H9 (cell line): ENCODE results near the gene EFS. TPM values are rescaled to one million over a fixed set of nuclear protein-coding genes. Genes with fewer than 3 reads are reported as not detected.
A peak's percentile ranks its signal among the peaks of the same experiment; 100 is the strongest.

Source experiments
- DNase-seq: peaks from one replicate; pipeline ENCODE4 v3.0.0-alpha.2; 2017
- H2AFZ ChIP-seq: one replicate; pipeline ENCODE4 v1.6.1; 2013; ENCODE audit warnings: mild to moderate bottlenecking, low read length, control low read depth, moderate library complexity
- H2AK5ac ChIP-seq: 2 replicates; pipeline ENCODE4 v1.6.1; 2013; ENCODE audit warnings: low read length, control low read depth, mixed read lengths; ENCODE audit not compliant: insufficient read length
- H2BK120ac ChIP-seq: one replicate; pipeline ENCODE4 v1.6.1; 2013; ENCODE audit warnings: low read depth, mild to moderate bottlenecking, low read length, control low read depth, inconsistent platforms; ENCODE audit not compliant: poor library complexity, severe bottlenecking
- H2BK12ac ChIP-seq: 2 replicates; pipeline ENCODE4 v1.6.1; 2013; ENCODE audit warnings: low read length, control low read depth, mixed read lengths, low read depth; ENCODE audit not compliant: insufficient read length
- H2BK15ac ChIP-seq: 2 replicates; pipeline ENCODE4 v1.6.1; 2013; ENCODE audit warnings: low read depth, low read length, control low read depth
- H2BK20ac ChIP-seq: one replicate; pipeline ENCODE4 v1.6.1; 2013; ENCODE audit warnings: low read depth, mild to moderate bottlenecking, low read length, control low read depth, inconsistent platforms; ENCODE audit not compliant: poor library complexity, severe bottlenecking
- H2BK5ac ChIP-seq: 2 replicates; pipeline ENCODE4 v1.6.1; 2013; ENCODE audit warnings: low read length, control low read depth, mixed read lengths; ENCODE audit not compliant: insufficient read length
- H3K14ac ChIP-seq: 2 replicates; pipeline ENCODE4 v1.6.1; 2013; ENCODE audit warnings: low read length, control low read depth; ENCODE audit not compliant: insufficient read depth
- H3K18ac ChIP-seq: 2 replicates; pipeline ENCODE4 v1.6.1; 2013; ENCODE audit warnings: low read depth, mild to moderate bottlenecking, mixed read lengths, low read length, control low read depth; ENCODE audit not compliant: insufficient read length
- H3K23ac ChIP-seq: 2 replicates; pipeline ENCODE4 v1.6.1; 2013; ENCODE audit warnings: low read length, control low read depth, mixed read lengths, low read depth; ENCODE audit not compliant: insufficient read length
- H3K23me2 ChIP-seq: 2 replicates; pipeline ENCODE4 v1.6.1; 2013; ENCODE audit warnings: low read depth, mild to moderate bottlenecking, mixed read lengths, low read length, control low read depth; ENCODE audit not compliant: insufficient read length, poor library complexity, severe bottlenecking
- H3K27ac ChIP-seq: 2 replicates; pipeline ENCODE4 v1.5.1; 2013; ENCODE audit warnings: low read length, control low read depth, mixed read lengths, low read depth; ENCODE audit not compliant: insufficient read length
- H3K27me3 ChIP-seq: 2 replicates; pipeline ENCODE4 v1.6.1; 2013; ENCODE audit warnings: low read length, control low read depth, inconsistent platforms; ENCODE audit not compliant: insufficient read depth
- H3K4ac ChIP-seq: 2 replicates; pipeline ENCODE4 v1.6.1; 2013; ENCODE audit warnings: low read depth, mild to moderate bottlenecking, control low read depth, inconsistent platforms, low read length, moderate library complexity
- H3K4me1 ChIP-seq: 2 replicates; pipeline ENCODE4 v1.6.1; 2013; ENCODE audit warnings: low read length, control low read depth, inconsistent platforms; ENCODE audit not compliant: insufficient read depth
- H3K4me2 ChIP-seq: 2 replicates; pipeline ENCODE4 v1.6.1; 2013; ENCODE audit warnings: low read length, control low read depth, mixed read lengths; ENCODE audit not compliant: insufficient read length, insufficient read depth
- H3K56ac ChIP-seq: 2 replicates; pipeline ENCODE4 v1.6.1; 2013; ENCODE audit warnings: low read depth, mild to moderate bottlenecking, mixed read lengths, low read length, control low read depth; ENCODE audit not compliant: insufficient read length
- H3K79me1 ChIP-seq: 2 replicates; pipeline ENCODE4 v1.6.1; 2013; ENCODE audit warnings: low read depth, mild to moderate bottlenecking, moderate library complexity, low read length, control low read depth, inconsistent platforms; ENCODE audit not compliant: insufficient read depth, poor library complexity, severe bottlenecking
- H3K79me2 ChIP-seq: 2 replicates; pipeline ENCODE4 v1.6.1; 2013; ENCODE audit warnings: low read length, control low read depth, inconsistent platforms; ENCODE audit not compliant: insufficient read depth
- H3K9ac ChIP-seq: 2 replicates; pipeline ENCODE4 v1.6.1; 2013; ENCODE audit warnings: low read length, control low read depth, mixed read lengths; ENCODE audit not compliant: insufficient read length; ENCODE audit errors: extremely low read depth
- H3K9me3 ChIP-seq: one replicate; pipeline ENCODE4 v1.6.1; 2013; ENCODE audit warnings: low read depth, low read length, inconsistent platforms; ENCODE audit not compliant: control insufficient read depth
- H3T11ph ChIP-seq: one replicate; pipeline ENCODE4 v1.6.1; 2013; ENCODE audit warnings: mild to moderate bottlenecking, low read length, control low read depth, inconsistent platforms
- H4K20me1 ChIP-seq: one replicate; pipeline ENCODE4 v1.6.1; 2013; ENCODE audit not compliant: control insufficient read depth, insufficient read length, insufficient read depth
- H4K5ac ChIP-seq: 2 replicates; pipeline ENCODE4 v1.6.1; 2013; ENCODE audit warnings: low read depth, mild to moderate bottlenecking, mixed read lengths, low read length, control low read depth; ENCODE audit not compliant: insufficient read length
- H4K8ac ChIP-seq: replicated peaks from 2 replicates; pipeline ENCODE4 v1.6.1; 2013; ENCODE audit warnings: low read length, control low read depth, mixed read lengths, low read depth; ENCODE audit not compliant: insufficient read length
- H4K91ac ChIP-seq: 2 replicates; pipeline ENCODE4 v1.6.1; 2013; ENCODE audit warnings: low read depth, mild to moderate bottlenecking, moderate library complexity, mixed read lengths, low read length, control low read depth; ENCODE audit not compliant: insufficient read length
- H3K27ac Mint-ChIP-seq, 3 experiments: 2 replicates in 2 of 3; 3 replicates in 1 of 3; pipeline ENCODE4 v1.8.0; 2020 to 2021; ENCODE audit warnings: mixed read lengths in 3 of 3, mild to moderate bottlenecking in 1 of 3, moderate library complexity in 1 of 3
- H3K27me3 Mint-ChIP-seq: 2 replicates; pipeline ENCODE4 v1.8.0; 2021; ENCODE audit warnings: low read depth, mild to moderate bottlenecking, moderate library complexity, mixed read lengths
- H3K36me3 Mint-ChIP-seq, 3 experiments: 2 replicates in 2 of 3; 3 replicates in 1 of 3; pipeline ENCODE4 v1.8.0; 2020 to 2021; ENCODE audit warnings: low read depth in 3 of 3, mixed read lengths in 3 of 3; ENCODE audit not compliant: insufficient read depth in 1 of 3
- H3K4me1 Mint-ChIP-seq, 2 experiments: 2 replicates each; pipeline ENCODE4 v1.8.0; 2020; ENCODE audit warnings: mixed read lengths in 2 of 2
- H3K4me3 Mint-ChIP-seq, 2 experiments: 2 replicates in 1 of 2; 3 replicates in 1 of 2; pipeline ENCODE4 v1.8.0; 2020 to 2021; ENCODE audit warnings: mild to moderate bottlenecking in 2 of 2, mixed read lengths in 2 of 2, moderate library complexity in 1 of 2
- H3K9me3 Mint-ChIP-seq, 2 experiments: 2 replicates in 1 of 2; 3 replicates in 1 of 2; pipeline ENCODE4 v1.8.0; 2020; ENCODE audit warnings: mild to moderate bottlenecking in 2 of 2, mixed read lengths in 2 of 2, moderate library complexity in 1 of 2
- whole genome bisulfite sequencing: extraction: QIAGEN DNeasy Blood & Tissue Kit; methylation state at CpG from one replicate; pipeline ENCODE4 v1.1.7; 2013; ENCODE audit warnings: missing lambda C conversion rate, low lambda C conversion rate, mixed read lengths; ENCODE audit not compliant: insufficient read length; ENCODE audit errors: extremely low coverage; 5-methylcytosine and 5-hydroxymethylcytosine counted together
- long read RNA-seq: library from polyadenylated mRNA; unstranded; transcript quantifications from one replicate; pipeline ENCODE4 v2.0.0, GENCODE V29; 2020
- total RNA-seq: library from RNA; stranded (reverse); gene quantifications from 2 replicates; pipeline ENCODE4 v1.2.1, GENCODE V29; 2021
- TF ChIP-seq, protein P1 (sequence below): fragments of 200-600 bp; sonication (generic); conservative IDR thresholded peaks from 3 replicates; pipeline ENCODE4 v1.8.0; 2021; ENCODE audit warnings: antibody characterized with exemption, mild to moderate bottlenecking

Gene EFS, protein sequence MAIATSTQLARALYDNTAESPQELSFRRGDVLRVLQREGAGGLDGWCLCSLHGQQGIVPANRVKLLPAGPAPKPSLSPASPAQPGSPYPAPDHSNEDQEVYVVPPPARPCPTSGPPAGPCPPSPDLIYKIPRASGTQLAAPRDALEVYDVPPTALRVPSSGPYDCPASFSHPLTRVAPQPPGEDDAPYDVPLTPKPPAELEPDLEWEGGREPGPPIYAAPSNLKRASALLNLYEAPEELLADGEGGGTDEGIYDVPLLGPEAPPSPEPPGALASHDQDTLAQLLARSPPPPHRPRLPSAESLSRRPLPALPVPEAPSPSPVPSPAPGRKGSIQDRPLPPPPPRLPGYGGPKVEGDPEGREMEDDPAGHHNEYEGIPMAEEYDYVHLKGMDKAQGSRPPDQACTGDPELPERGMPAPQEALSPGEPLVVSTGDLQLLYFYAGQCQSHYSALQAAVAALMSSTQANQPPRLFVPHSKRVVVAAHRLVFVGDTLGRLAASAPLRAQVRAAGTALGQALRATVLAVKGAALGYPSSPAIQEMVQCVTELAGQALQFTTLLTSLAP
- 31.9 and 32.1 TPM in 2 replicates for total RNA-seq
- long read RNA-seq, partial matches to known transcripts, result 4 of 4 reads
- long read RNA-seq, other reads (novel, unspliced or antisense), result 0 of 4 reads

DNA sequence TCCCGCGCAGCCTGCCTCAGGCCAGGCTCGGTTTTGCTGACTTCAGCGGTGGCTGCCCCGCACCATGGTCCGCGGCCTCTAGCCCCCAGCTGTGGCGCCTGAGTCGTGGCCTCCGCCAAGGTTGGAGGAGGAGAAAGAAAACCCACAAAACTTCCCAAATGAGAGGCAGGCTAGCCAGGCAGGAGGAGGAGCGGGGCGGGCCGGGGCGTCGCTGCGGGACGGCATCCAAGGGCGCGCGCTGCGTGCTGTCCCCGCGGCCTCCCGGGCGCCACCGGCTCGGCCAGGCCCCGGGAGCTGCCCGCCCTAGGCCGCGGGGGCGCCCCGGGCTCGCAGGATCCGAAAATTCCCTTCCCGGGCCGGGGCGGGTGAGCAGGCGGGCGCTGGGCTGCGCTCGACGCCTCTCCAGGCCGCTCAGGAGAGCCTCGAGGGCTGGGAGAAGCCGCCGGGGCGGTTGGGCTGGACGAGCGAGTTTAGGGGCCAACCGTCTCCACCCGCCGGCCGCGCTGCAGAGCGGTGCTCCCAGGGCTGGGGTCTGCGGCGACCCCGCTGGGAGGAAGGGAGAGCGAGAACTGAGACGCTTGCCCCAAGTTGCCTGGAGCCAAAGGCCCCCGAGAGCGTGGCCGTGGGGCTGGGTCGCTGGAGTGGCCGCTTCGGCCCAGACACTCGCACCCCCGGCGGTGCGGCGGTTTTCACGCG, at the start of gene EFS:
Gene EFS (minus strand): TSS at position 137 of the 696 bp plus-strand sequence. CDS start 147 bp downstream, outside the sequence.
- no peak within 1 kb of the TSS for H2BK12ac ChIP-seq
- no peak within 1 kb of the TSS for H3T11ph ChIP-seq
- peak within 1 kb of the TSS; percentile 56 for H3K4me2 ChIP-seq
- peak within 1 kb of the TSS; percentile 18 for H3K9ac ChIP-seq
- peak within 1 kb of the TSS; percentile 95 for H3K14ac ChIP-seq
- no peak within 1 kb of the TSS for H3K27ac ChIP-seq
- H4K5ac ChIP-seq, result no peak within 1 kb of the TSS
- Mint-ChIP-seq H3K4me1 (peaks cover 32 to 38% of the 10 kb centered on the region in 2 experiments), H3K9me3 (peaks cover 0 to 2% of the 10 kb centered on the region in 2 experiments; a peak in 1 of 5 replicates), H3K4me3 (peak within 1 kb of the TSS; percentile 79 to 94), H3K36me3 (peaks cover 13 to 31% (median 19%) of the 10 kb centered on the region in 3 experiments), H3K27ac (peak within 1 kb of the TSS; percentile 90 to 93 (median 90)), H3K27me3 (peaks cover 34% of the 10 kb centered on the region)
- no peak within 1 kb of the TSS for H2BK5ac ChIP-seq
- H2BK120ac ChIP-seq, result no peak within 1 kb of the TSS
- no peaks in the 10 kb centered on the region for H3K79me2 ChIP-seq
- no peak within 1 kb of the TSS; the same call in 1 of the 2 replicates for H3K4ac ChIP-seq
- H3K79me1 ChIP-seq, result no peaks in the 10 kb centered on the region
- no peak within 1 kb of the TSS for H4K8ac ChIP-seq
- no peak within 1 kb of the TSS for H2AK5ac ChIP-seq
- no peak for DNase-seq
- no peak within 1 kb of the TSS for H2AFZ ChIP-seq
- H3K23me2 ChIP-seq, result peaks cover 23% of the 10 kb centered on the region
- H2BK20ac ChIP-seq, result no peak within 1 kb of the TSS
- H3K23ac ChIP-seq, result no peak within 1 kb of the TSS
- no peak within 1 kb of the TSS for H3K56ac ChIP-seq
- TF ChIP-seq, protein P1, sequence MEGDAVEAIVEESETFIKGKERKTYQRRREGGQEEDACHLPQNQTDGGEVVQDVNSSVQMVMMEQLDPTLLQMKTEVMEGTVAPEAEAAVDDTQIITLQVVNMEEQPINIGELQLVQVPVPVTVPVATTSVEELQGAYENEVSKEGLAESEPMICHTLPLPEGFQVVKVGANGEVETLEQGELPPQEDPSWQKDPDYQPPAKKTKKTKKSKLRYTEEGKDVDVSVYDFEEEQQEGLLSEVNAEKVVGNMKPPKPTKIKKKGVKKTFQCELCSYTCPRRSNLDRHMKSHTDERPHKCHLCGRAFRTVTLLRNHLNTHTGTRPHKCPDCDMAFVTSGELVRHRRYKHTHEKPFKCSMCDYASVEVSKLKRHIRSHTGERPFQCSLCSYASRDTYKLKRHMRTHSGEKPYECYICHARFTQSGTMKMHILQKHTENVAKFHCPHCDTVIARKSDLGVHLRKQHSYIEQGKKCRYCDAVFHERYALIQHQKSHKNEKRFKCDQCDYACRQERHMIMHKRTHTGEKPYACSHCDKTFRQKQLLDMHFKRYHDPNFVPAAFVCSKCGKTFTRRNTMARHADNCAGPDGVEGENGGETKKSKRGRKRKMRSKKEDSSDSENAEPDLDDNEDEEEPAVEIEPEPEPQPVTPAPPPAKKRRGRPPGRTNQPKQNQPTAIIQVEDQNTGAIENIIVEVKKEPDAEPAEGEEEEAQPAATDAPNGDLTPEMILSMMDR, result no peak
- H2BK15ac ChIP-seq, result no peak within 1 kb of the TSS
- H3K18ac ChIP-seq, result peak within 1 kb of the TSS; percentile 60
- H4K20me1 ChIP-seq, result no peaks in the 10 kb centered on the region
- H3K27me3 ChIP-seq, result no peaks in the 10 kb centered on the region; the same call in 1 of the 2 replicates
- no peak within 1 kb of the TSS for H4K91ac ChIP-seq
- WGBS, result no CpG with 5 or more reads among the region's 74 CpGs
- H3K9me3 ChIP-seq, result no peaks in the 10 kb centered on the region
- peaks cover 4% of the 10 kb centered on the region; the same call in 1 of the 2 replicates for H3K4me1 ChIP-seq
